Cortex of kidney (tissue), 1 donor: ENCODE measurements around the gene NAGA.
"Not testable (repeated sequence)": the region's sequence is repeated elsewhere in the genome, so short reads cannot be mapped to it uniquely, and the experiment has no call there.

Experiments
- DNase-seq: peaks from one replicate; lab custom pipeline; 2025; lab: John Stamatoyannopoulos, UW

NAGA gene

DNA sequence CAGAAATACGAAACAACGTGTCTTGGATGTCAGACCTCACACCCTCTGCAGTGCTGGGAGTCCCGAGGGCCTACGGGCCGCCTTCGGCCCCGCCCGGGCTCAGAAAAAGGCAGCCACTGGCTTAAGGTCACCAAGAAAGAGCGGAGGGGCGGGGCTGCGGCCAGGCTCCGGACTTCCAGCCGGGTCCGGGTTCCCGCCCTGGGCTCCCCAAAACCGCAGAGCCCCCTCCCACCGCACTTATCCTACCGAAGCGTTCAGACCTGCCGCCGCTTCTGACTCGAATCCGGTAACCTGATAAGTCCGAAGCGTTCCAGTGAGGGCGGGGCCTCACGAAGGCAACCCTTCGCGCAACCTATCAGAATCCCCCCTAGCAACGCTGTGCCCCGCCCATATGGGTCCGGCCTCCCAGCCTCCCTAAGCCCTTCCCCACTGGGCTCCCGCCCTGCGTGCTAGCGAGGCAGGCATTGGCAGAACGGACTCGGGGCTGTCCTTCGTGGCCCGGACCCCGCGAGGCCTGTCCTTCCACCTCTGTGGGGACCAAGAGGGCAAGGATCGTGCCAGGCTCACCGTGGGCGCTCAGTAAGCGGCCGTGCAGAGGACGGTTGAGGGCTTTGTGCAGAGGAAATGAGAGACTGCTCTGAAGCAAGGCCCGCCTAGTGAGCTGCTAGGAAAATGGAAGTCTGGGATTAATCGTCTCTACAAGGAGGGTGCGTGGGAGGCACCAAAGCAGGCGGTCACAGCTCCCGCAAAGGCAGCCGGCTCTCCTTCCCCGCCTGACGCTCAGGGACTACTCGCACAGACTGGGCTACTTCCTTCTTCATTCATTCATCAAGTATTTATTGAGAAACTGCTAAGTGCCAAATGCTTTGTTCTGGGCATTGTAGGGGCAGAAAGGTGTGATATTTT is at the start of gene NAGA:
NAGA (minus strand) TSS at position 296 of the 906 bp plus-strand sequence. CDS start 515 bp downstream, outside the sequence.
- peak; percentile 83 for DNase-seq

- no peak for DNase-seq
Measured at GRCh38 chr22:42116848-42117424, 46.3 kb upstream of the NAGA start.

- not testable (repeated sequence) for DNase-seq
Measured at GRCh38 chr22:42115420-42115830, 44.8 kb upstream of the NAGA start.

- no peak for DNase-seq
Measured at GRCh38 chr22:42114721-42115120, 44.1 kb upstream of the NAGA start.

DNA sequence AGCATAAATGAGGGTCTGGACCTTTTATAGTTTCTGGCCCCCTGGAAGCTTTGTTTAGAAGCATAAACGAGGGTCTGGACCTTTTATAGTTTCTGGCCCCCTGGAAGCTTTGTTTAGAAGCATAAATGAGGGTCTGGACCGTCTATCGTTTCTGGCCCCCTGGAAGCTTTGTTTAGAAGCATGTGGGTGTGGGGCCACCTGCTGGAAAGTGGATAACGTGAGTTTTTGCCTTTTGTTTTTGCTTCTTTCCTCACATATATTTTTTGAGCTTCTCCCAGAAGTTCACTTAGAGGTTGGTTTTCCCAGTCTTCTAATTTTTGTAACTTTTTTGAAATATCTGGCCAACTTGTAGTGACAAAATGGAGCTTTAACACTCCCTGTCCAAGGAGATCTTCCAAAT is 42.2 kb upstream of the NAGA start:
- DNase-seq, result not testable (repeated sequence)

- DNase-seq, result no peak
Measured at GRCh38 chr22:42111798-42112197, 41.2 kb upstream of the NAGA start.

DNA sequence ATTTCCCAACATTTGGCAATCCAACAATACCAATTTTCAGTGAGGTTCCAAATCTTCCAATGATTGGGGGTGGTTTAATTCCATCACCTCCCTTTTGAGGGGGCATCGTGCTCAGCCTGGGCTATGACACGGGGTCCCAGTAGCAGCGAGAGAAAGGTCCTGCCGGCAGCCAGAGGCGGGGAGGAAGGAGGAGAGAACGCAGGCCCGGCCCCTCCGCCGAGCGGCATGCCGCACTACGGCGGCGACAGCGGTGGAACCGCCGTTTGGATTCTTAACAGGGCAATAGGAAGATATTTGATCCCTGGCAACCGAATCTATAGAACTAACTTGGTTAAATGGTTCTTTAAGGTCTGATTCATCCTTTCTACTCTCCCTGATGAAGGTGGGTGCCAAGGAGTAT is 38.2 kb upstream of the NAGA start:
- DNase-seq, result no peak

DNA sequence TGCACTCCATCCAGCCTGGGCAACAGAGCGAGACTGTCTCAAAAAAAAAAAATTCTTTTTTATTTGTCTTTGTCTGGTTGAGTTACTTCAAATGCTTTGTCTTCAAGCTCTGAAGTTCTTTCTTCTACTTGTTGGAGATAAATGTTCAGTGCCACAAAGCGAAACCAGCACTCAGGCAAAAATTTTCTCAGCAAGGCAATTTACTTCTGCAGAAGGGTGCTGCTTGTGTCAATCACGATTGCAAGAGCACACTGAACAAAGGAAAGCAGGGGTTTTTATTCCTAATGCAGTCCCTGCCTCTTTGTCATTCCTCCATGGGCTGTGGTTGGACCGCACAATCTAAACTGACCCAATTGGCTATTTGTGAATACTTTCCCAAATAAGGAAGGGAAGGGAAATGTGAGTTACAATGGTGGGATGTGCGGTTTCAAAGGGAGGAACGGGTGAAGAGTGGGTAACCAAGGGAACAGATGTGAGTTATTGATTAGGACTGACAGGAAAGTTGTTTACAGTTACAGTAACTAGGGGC is 33.8 kb upstream of the NAGA start:
- DNase-seq, result not testable (repeated sequence)

GRCh38 chr22:42101199-42101598 is 30.6 kb upstream of the NAGA start:
- DNase-seq, result no peak

GRCh38 chr22:42091455-42091782 is 20.8 kb upstream of the NAGA start:
- DNase-seq, result no peak

- peak; percentile 82 for DNase-seq
Measured at GRCh38 chr22:42090596-42091454, 20.2 kb upstream of the NAGA start, which contains the start of gene NDUFA6. NDUFA6 (minus strand) TSS chr22:42090772; CDS start chr22:42090744, 28 bp downstream.

GRCh38 chr22:42086051-42086450 is 15.4 kb upstream of the NAGA start:
- no peak for DNase-seq

DNA sequence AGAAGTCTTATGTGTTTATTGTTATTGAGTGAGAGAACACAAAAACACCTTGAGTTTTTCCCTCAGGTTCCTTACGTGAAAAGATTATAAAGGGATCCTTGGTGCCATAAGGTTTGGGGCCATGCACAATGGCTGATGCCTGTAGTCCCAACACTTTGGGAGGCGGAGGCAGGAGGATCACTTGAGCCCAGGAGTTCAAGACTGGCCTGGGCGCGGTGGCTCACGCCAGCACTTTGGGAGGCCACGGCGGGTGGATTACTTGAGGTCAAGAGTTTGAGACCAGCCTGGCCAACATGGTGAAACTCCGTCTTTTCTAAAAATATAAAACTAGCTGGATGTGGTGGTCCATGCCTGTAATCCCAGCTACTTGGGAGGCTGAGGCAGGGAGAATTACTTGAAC is 14.3 kb upstream of the NAGA start:
- DNase-seq, result no peak

DNA sequence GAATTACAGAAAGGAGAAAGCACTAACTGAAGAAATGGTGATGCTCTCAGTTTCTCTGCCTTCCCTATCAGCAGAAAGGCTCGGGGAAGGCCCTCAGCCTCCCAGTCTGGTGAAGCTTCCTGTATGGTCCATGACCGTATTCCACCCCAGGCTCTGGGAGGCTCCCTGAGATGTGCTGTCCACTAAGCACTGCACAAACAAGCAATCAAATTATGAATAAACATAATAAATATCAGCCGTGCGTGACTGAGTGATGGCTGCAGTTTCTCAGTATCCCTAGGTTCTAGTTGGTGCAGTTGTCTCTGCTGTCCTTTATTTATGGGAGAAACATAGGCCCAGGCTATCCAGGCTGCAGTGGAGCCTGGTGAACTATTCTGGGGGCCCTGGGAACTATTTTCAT is 12.5 kb upstream of the NAGA start:
- DNase-seq, result no peak

GRCh38 chr22:42080287-42080686 is 9.7 kb upstream of the NAGA start:
- no peak for DNase-seq

DNA sequence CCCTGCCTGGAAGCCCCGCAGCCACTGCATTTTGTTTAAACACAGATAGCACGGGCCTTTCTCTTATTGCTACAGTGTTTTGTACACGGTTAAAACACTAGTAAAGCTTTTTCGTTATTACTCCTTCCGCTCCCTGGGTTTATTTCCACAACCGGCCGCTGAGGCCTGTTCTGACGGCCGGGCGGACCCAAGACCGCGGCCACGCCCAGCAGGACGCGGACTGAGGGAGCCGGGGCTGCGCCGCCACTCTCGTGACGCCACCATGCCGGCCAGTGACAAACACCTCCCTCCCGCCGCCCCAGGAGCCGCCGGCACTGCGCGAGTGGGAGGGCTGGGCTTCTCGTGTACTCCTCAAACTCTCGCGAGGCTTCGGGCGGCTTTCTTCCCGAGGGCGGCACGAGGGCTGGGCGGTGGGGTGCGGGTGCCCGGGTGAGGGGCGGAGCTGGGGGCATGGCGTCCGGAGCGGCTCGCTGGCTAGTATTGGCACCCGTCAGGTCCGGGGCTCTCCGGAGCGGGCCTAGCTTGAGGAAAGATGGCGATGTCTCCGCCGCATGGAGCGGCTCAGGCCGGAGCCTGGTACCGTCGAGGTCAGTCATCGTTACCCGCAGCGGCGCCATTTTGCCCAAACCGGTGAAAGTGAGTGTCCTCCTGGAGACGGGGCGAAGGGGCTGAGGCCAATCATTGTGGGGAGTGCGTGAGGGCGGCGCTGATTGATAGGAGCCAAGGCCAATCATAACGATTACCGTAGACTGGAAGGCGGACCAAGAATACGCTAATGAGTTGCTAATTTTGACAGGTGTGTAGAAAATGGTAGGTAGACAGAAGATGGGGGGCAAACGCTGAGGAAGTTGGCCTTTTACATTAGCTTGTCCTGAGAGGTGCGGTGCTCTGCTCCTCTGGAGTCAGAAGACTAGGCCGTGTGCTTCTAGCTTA is 9.0 kb upstream of the NAGA start, which contains the start of gene SMDT1:
SMDT1 (plus strand) TSS at position 382 of the 933 bp plus-strand sequence; CDS start at position 451, 69 bp downstream.
- DNase-seq, result peak; percentile 96

- DNase-seq, result no peak
Measured at GRCh38 chr22:42078469-42079318, 8.1 kb upstream of the NAGA start.

- DNase-seq, result no peak
Measured at GRCh38 chr22:42077486-42078125, 7.0 kb upstream of the NAGA start.

DNA sequence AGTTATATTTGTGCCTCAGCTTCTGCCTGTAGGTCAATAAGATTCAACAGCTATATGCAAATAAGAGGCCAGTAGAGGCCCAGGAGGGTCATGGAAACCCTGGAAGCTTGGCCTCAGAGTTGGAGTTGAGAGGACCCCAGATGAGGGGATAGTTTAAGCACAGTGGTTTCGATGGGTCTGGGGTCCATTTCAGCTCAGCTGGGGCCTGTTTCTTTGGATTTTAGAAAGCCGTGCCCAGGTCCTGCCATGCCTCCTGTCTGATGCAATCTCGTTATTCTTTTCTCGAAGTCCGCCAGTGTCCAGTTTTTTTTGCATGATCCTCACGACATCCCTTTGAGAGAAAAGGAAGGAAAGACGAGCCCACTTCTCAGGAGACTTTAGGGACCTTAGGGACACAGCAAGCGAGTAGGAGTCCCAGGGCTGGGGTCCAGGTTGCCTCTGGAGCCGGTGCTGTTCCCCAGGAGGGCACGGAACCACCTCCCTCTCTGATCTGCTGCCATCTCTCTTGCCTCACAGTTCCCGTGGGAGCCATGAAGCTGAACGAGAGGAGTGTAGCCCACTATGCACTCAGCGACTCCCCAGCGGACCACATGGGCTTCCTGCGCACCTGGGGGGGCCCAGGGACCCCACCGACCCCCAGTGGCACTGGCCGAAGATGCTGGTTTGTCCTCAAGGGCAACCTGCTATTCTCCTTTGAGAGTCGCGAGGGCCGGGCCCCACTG is 6.3 kb upstream of the NAGA start:
- no peak for DNase-seq
